Measurements from ENCODE around the gene HNRNPH1. TPM values are rescaled to one million over a fixed set of nuclear protein-coding genes. Genes with fewer than 3 reads are reported as not detected.
"Not testable (repeated sequence)": the region's sequence is repeated elsewhere in the genome, so short reads cannot be mapped to it uniquely, and the experiment has no call there.

HNRNPH1 gene
- polyA plus RNA-seq, 1 donor, result 1,181 TPM

DNA sequence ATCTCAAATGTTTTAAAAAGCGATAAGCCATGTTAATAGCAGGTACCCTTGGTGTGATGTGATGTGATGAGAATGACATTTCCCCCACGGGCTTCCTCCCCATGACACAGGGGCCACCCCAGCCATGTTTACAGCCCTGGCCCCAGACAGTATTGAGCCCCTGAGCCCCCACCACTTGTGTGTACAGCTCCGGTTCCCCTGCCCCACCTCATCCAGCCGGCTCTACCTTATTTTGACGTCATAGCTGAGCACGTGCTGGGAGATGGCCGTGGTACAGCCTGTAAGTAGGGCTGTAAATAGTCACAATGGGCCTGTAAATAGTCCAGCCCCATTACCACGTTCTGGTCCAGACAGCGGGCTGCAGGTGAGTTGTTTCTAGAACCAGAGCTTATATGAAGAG lies 24.9 kb upstream of the HNRNPH1 start:
- no CpG with 5 or more reads among the region's 9 CpGs for WGBS (ENCODE audit: insufficient coverage, low lambda C conversion rate)
- no peak for DNase-seq
- Histone ChIP-seq H3K36me3 (ENCODE audit: control insufficient read depth, insufficient read depth, low read length) (no peaks in the 10 kb centered on the region), H3K4me3 (ENCODE audit: low read length) (no peak overlapping the region), H3K27me3 (ENCODE audit: control insufficient read depth, insufficient read depth, low read length) (no peaks in the 10 kb centered on the region), H3K4me1 (ENCODE audit: control insufficient read depth, insufficient read depth, low read length) (no peaks in the 10 kb centered on the region), H3K27ac (ENCODE audit: low read length) (no peak overlapping the region), H3K9me3 (ENCODE audit: control insufficient read depth, low read depth, low read length) (no peaks in the 10 kb centered on the region)

DNA sequence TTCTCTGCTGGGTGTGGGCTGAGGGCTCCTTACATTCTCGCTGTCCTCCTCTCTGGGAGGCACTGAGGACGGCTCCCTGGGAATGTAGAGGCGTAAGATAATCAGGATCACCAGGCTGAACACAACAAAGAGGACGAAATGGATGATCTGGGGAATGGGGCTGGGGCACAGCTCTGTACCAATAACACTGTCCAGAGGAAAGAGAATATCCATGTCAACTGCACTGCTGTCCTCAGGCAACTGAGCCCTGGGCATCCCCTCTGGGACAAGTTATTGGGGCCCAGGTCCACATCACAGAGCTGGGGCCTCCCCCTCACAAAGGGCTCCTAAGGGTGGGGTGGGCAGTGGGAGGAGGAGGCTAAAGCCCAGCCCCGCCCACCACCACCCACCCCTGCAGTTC lies 21.3 kb upstream of the HNRNPH1 start:
- not testable (repeated sequence) for H3K4me3 ChIP-seq (ENCODE audit: low read length); H3K9me3 ChIP-seq (ENCODE audit: control insufficient read depth, low read depth, low read length); H3K4me1 ChIP-seq (ENCODE audit: control insufficient read depth, insufficient read depth, low read length); H3K36me3 ChIP-seq (ENCODE audit: control insufficient read depth, insufficient read depth, low read length); DNase-seq; H3K27ac ChIP-seq (ENCODE audit: low read length); H3K27me3 ChIP-seq (ENCODE audit: control insufficient read depth, insufficient read depth, low read length)
- no CpG with 5 or more reads among the region's 5 CpGs for WGBS (ENCODE audit: insufficient coverage, low lambda C conversion rate)

DNA sequence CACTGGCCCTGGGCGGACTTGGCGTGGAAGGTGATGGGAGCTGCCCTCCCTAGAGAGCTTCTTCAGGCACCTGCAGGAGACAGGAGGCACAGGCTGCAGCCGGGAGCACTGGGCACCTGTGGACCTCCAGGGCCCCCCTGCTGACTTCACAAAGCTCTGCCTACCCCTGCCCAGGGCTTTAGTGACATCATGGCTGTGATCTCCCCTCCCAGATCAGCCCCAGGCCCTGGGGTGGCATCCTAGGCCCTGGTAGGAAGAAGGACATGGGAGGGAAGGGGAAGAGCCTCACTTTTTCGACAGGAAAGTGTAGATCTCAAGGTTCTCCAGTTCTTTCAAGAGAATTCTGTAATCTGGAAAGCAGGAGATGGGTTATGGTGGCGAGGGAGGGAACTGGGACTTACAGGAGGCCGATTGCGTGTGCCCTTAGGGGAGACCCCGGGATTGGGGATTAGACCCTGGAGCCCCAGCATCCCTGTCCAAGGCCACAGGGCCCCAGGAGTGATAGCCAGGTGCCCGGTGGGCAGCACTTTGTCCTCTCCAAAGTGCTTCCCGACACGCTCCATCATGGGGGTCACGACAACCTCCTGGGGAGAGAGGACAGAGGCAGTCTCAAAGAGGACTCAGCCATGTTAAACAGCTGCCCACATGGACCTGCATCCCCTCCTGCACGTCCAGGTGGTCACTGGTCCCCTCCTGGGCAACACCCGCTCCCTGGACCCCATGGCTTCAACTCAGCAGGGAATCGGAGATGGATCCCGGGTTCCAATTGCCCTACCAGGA lies 19.9 kb upstream of the HNRNPH1 start:
- not testable (repeated sequence) for DNase-seq; H3K4me1 ChIP-seq (ENCODE audit: control insufficient read depth, insufficient read depth, low read length); H3K9me3 ChIP-seq (ENCODE audit: control insufficient read depth, low read depth, low read length); H3K36me3 ChIP-seq (ENCODE audit: control insufficient read depth, insufficient read depth, low read length); H3K27ac ChIP-seq (ENCODE audit: low read length); H3K4me3 ChIP-seq (ENCODE audit: low read length); H3K27me3 ChIP-seq (ENCODE audit: control insufficient read depth, insufficient read depth, low read length)
- WGBS (ENCODE audit: insufficient coverage, low lambda C conversion rate), result no CpG with 5 or more reads among the region's 16 CpGs

DNA sequence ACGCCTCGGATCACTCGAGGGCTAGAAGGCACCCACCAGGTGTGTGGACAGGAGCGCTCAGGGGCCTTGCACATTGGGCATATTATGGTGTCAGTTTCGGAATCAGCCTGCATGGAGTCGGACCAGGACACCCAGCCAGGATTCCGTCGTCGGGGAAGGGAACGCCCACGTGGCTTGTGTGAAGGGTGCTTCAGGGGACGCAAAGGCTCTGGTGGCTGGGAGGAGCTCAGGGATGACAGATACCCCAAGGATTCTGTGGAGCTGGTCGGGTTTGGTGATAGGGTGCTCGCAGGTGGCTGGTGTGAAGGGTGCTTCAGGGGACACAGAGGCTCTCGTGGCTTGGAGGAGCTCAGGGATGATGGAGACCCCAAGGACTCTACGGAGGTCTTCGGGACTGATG lies 19.2 kb upstream of the HNRNPH1 start:
- WGBS (ENCODE audit: insufficient coverage, low lambda C conversion rate), result no CpG with 5 or more reads among the region's 17 CpGs
- not testable (repeated sequence) for H3K9me3 ChIP-seq (ENCODE audit: control insufficient read depth, low read depth, low read length); H3K36me3 ChIP-seq (ENCODE audit: control insufficient read depth, insufficient read depth, low read length); H3K27ac ChIP-seq (ENCODE audit: low read length); H3K27me3 ChIP-seq (ENCODE audit: control insufficient read depth, insufficient read depth, low read length); DNase-seq; H3K4me3 ChIP-seq (ENCODE audit: low read length); H3K4me1 ChIP-seq (ENCODE audit: control insufficient read depth, insufficient read depth, low read length)

DNA sequence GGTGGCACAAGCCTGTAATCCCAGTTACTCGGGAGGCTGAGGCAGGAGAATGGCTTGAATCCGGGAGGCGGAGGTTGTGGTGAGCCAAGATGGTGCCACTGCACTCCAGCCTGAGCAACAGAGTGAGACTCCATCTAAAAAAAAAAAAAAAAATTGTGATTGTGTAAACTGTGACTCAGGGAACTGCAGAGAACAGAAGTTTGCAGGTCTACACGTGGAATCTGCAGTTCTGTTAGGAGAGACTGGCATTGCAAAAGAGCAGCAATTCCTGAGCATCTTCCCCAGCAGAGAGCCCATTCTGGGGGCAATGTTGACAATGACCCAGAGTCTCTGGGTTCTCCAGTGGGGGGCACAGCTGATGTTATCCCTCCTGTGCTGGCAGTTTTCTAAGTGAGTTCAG lies 18.3 kb upstream of the HNRNPH1 start:
- not testable (repeated sequence) for H3K4me1 ChIP-seq (ENCODE audit: control insufficient read depth, insufficient read depth, low read length); H3K4me3 ChIP-seq (ENCODE audit: low read length); H3K27me3 ChIP-seq (ENCODE audit: control insufficient read depth, insufficient read depth, low read length); H3K27ac ChIP-seq (ENCODE audit: low read length); H3K9me3 ChIP-seq (ENCODE audit: control insufficient read depth, low read depth, low read length); H3K36me3 ChIP-seq (ENCODE audit: control insufficient read depth, insufficient read depth, low read length); DNase-seq
- no CpG with 5 or more reads among the region's 4 CpGs for WGBS (ENCODE audit: insufficient coverage, low lambda C conversion rate)

DNA sequence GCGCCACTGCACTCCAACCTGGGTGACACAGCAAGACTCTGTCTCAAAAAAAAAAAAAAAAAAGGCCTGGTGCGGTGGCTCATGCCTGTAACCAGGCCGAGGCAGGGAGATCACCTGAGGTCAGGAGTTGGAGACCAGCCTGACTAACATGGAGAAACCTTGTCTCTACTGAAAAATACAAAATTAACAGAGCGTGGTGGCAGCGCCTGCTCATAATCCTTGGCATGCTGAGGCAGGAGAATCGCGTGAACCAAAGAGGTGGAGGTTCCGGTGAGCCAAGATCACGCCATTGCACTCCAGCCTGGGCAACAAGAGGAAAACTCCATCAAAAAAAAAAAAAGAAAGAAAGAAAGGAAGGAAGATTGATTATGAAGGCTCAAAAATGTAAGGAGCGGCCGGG lies 15.8 kb upstream of the HNRNPH1 start:
- H3K4me3 ChIP-seq (ENCODE audit: low read length); H3K4me1 ChIP-seq (ENCODE audit: control insufficient read depth, insufficient read depth, low read length); H3K9me3 ChIP-seq (ENCODE audit: control insufficient read depth, low read depth, low read length); H3K27ac ChIP-seq (ENCODE audit: low read length); DNase-seq; H3K27me3 ChIP-seq (ENCODE audit: control insufficient read depth, insufficient read depth, low read length); H3K36me3 ChIP-seq (ENCODE audit: control insufficient read depth, insufficient read depth, low read length): not testable (repeated sequence)
- no CpG with 5 or more reads among the region's 11 CpGs for WGBS (ENCODE audit: insufficient coverage, low lambda C conversion rate)

DNA sequence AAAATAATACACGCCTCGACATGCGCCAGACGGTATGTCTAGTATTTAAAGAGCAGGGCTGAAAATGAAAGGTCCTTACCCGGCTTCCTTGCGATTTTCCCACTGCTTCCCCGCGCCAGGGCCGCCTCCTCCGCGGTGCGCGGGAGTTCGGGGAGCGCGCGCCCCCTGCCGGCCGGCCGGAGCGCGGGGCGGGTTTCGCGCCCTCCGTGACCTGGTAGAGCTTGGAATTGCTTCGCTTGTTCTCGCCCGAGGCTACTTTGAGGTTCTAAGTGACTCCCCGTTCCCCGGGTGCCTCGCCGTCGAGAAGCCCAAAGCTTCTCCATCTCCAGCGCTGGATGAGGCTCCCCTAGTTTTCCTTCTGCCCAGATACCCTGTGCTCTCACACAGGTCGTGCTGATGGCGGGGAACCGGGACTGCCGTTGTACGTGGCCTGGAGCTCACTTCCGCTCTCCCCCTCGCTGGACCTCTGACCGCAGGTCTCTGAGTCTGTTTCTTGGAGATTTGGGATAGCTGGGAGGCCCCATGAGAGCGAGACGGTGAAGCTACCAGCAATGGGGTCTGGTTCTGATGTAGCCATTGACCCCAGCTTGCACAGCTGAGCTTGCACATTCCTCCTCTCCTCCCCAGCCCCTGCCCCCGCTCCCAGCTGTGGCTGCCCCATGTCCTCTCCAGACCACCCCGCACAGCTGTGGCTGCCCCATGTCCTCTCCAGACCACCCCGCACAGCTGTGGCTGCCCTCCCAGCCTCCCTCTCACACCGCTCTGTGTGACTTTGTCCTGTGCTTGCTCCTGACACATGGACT lies 11.1 kb upstream of the HNRNPH1 start:
- H3K9me3 ChIP-seq (ENCODE audit: control insufficient read depth, low read depth, low read length); H3K4me3 ChIP-seq (ENCODE audit: low read length); H3K36me3 ChIP-seq (ENCODE audit: control insufficient read depth, insufficient read depth, low read length); H3K4me1 ChIP-seq (ENCODE audit: control insufficient read depth, insufficient read depth, low read length); H3K27me3 ChIP-seq (ENCODE audit: control insufficient read depth, insufficient read depth, low read length); H3K27ac ChIP-seq (ENCODE audit: low read length); DNase-seq: not testable (repeated sequence)
- WGBS (ENCODE audit: insufficient coverage, low lambda C conversion rate), result no CpG with 5 or more reads among the region's 49 CpGs

DNA sequence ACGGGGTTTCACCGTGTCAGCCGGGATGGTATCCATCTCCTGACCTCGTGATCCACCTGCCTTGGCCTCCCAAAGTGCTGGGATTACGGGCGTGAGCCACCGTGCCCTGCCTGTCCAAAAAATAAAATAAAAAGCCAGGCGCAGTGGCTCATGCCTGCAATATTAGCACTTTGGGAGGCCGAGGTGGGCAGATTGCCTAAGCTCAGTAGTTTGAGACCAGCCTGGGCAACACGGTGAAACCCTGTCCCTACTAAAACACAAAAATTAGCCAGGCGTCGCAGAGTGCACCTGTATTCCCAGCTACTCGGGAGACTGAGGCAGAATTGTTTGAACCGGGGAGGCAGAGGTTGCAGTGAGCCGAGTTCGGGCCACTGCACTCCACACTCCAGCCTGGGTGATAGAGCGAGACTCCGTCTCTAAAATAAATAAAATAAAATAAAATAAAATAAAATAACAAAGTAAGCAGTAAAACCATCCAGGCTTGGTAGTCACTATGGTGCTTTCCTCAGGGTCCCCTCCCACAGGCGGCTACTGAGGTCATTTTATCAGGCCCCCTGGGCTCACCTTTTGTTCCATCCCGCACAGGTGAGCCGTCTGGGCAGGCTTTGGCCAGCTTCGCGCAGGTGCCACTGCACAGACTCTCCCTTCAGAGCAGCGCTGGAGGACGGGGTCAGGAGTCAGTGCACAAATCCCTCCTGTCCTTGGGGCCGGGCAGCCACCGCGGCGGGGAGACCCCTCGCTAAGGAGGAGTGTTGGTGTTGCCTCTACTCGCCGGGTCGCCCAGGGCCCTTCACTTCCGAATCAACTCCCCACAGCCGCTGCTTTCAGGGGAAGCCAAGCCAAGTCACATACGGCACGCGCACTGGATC lies 10.3 kb upstream of the HNRNPH1 start:
- not testable (repeated sequence) for DNase-seq; H3K4me1 ChIP-seq (ENCODE audit: control insufficient read depth, insufficient read depth, low read length); H3K27me3 ChIP-seq (ENCODE audit: control insufficient read depth, insufficient read depth, low read length); H3K9me3 ChIP-seq (ENCODE audit: control insufficient read depth, low read depth, low read length); H3K27ac ChIP-seq (ENCODE audit: low read length); H3K36me3 ChIP-seq (ENCODE audit: control insufficient read depth, insufficient read depth, low read length)
- H3K4me3 ChIP-seq (ENCODE audit: low read length), result peak overlapping the region; percentile 31
- WGBS (ENCODE audit: insufficient coverage, low lambda C conversion rate), result no CpG with 5 or more reads among the region's 38 CpGs

DNA sequence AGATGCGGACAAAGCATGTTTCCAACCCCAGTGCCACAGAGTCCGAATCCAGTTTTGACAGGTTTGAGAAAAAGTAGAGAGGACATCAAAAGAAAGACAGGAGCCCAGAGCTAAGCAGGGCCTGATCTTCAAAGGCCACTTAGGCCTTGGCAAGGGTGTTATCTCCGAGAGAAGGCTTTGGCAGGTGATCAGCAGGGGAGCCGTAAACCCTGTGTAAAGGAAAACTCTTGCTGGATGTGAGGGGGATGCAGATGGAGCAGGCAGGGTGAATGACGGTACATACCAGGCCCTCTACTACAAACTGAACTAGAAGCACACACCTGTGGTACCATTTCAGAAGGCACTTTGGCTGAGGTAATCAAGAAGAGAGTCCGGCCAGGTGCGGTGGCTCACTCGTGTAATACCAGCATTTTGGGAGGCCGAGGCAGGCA lies 1.4 kb upstream of the HNRNPH1 start:
- Histone ChIP-seq H3K4me1 (ENCODE audit: control insufficient read depth, insufficient read depth, low read length) (peaks cover 11% of the 10 kb centered on the region), H3K27ac (ENCODE audit: low read length) (peak overlapping the region; percentile 97), H3K36me3 (ENCODE audit: control insufficient read depth, insufficient read depth, low read length) (peaks cover 20% of the 10 kb centered on the region), H3K27me3 (ENCODE audit: control insufficient read depth, insufficient read depth, low read length) (no peaks in the 10 kb centered on the region), H3K4me3 (ENCODE audit: low read length) (peak overlapping the region; percentile 100), H3K9me3 (ENCODE audit: control insufficient read depth, low read depth, low read length) (no peaks in the 10 kb centered on the region)
- peak in 1 of 2 donors; percentile 32 for DNase-seq
- whole genome bisulfite sequencing (ENCODE audit: insufficient coverage, low lambda C conversion rate), result no CpG with 5 or more reads among the region's 9 CpGs
